Spleen (tissue), 7 donors: ENCODE data around the gene SHC3.

Experiments used
- POLR2A ChIP-seq, 3 donors: fragments of 450-650 bp; IDR thresholded peaks; one replicate each; pipeline ENCODE4 v1.5.1; 2017; ENCODE audit warnings: antibody characterized with exemption in 3 of 3, mild to moderate bottlenecking in 1 of 3
- POLR2AphosphoS5 ChIP-seq, 3 donors: sonication (generic); formaldehyde crosslinking; IDR thresholded peaks; one replicate each; pipeline ENCODE4 v1.5.1; 2017; ENCODE audit warnings: antibody characterized with exemption in 3 of 3
- TF ChIP-seq, protein P1 (sequence below), 11 experiments: fragments of 200-600 bp in 7 of 11; fragments of 450-650 bp in 4 of 11; sonication (generic) in 4 of 11; IDR thresholded peaks in 8 of 11; conservative IDR thresholded peaks in 3 of 11; 1 replicate in 7 of 11; 2 replicates in 4 of 11; pipeline versions ENCODE4 v1.4.0 to v1.8.0; 2016 to 2021; ENCODE audit warnings: antibody characterized with exemption in 11 of 11, inconsistent platforms in 4 of 11, mild to moderate bottlenecking in 1 of 11
- donor health status: DM: no; HTN: no; CAD: no; lungs with moderate emphysema.
- donor health status: DM: no; HTN: no; CAD: no.
- donor health status: DM: no; HTN: no; CAD: no.

- TF ChIP-seq, protein P1, sequence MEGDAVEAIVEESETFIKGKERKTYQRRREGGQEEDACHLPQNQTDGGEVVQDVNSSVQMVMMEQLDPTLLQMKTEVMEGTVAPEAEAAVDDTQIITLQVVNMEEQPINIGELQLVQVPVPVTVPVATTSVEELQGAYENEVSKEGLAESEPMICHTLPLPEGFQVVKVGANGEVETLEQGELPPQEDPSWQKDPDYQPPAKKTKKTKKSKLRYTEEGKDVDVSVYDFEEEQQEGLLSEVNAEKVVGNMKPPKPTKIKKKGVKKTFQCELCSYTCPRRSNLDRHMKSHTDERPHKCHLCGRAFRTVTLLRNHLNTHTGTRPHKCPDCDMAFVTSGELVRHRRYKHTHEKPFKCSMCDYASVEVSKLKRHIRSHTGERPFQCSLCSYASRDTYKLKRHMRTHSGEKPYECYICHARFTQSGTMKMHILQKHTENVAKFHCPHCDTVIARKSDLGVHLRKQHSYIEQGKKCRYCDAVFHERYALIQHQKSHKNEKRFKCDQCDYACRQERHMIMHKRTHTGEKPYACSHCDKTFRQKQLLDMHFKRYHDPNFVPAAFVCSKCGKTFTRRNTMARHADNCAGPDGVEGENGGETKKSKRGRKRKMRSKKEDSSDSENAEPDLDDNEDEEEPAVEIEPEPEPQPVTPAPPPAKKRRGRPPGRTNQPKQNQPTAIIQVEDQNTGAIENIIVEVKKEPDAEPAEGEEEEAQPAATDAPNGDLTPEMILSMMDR (IDR thresholded peaks at IDR 0.05 in 8 of 11, conservative IDR thresholded peaks at IDR 0.05 in 3 of 11), result no peak
- TF ChIP-seq POLR2A (IDR thresholded peaks at IDR 0.05) (no peak), POLR2AphosphoS5 (IDR thresholded peaks at IDR 0.05) (no peak)
Observed at GRCh38 chr9:89225036-89225435, 46.4 kb upstream of the SHC3 start.
